Suprapubic skin (tissue), 4 donors: ENCODE data around the gene TSPAN18. TPM values are rescaled to one million over a fixed set of nuclear protein-coding genes. Genes with fewer than 3 reads are reported as not detected.

Experiments used
- DNase-seq, 2 donors: peaks; one replicate each; pipeline ENCODE4 v3.0.0-alpha.2; 2019; ENCODE audit warnings: low spot score in 2 of 2
- H3K27ac ChIP-seq: fragments of 200-600 bp; sonication (generic); one replicate; pipeline ENCODE4 v1.5.1; 2019
- H3K27me3 ChIP-seq: fragments of 200-600 bp; sonication (generic); one replicate; pipeline ENCODE4 v1.5.1; 2019
- H3K36me3 ChIP-seq: fragments of 200-600 bp; sonication (generic); one replicate; pipeline ENCODE4 v1.5.1; 2019
- H3K4me1 ChIP-seq: fragments of 200-600 bp; sonication (generic); one replicate; pipeline ENCODE4 v1.5.1; 2019
- H3K4me3 ChIP-seq: fragments of 200-600 bp; sonication (generic); one replicate; pipeline ENCODE4 v1.5.1; 2019; ENCODE audit warnings: mild to moderate bottlenecking
- H3K9me3 ChIP-seq: fragments of 200-600 bp; sonication (generic); one replicate; pipeline ENCODE4 v1.5.1; 2019
- EP300 ChIP-seq: sonication (generic); formaldehyde crosslinking; IDR thresholded peaks from one replicate; pipeline ENCODE4 v1.6.1; 2017; ENCODE audit warnings: antibody characterized with exemption
- POLR2A ChIP-seq, 2 donors: fragments of 450-650 bp; IDR thresholded peaks; one replicate each; pipeline ENCODE4 v1.6.1; 2017; ENCODE audit warnings: antibody characterized with exemption in 2 of 2, mild to moderate bottlenecking in 2 of 2, moderate library complexity in 2 of 2
- POLR2AphosphoS5 ChIP-seq, 3 donors: sonication (generic); formaldehyde crosslinking; IDR thresholded peaks; one replicate each; pipeline ENCODE4 v1.6.1; 2017; ENCODE audit warnings: antibody characterized with exemption in 3 of 3
- WGBS: methylation state at CpG from one replicate; pipeline ENCODE4 v1.1.5; 2018; 5-methylcytosine and 5-hydroxymethylcytosine counted together
- total RNA-seq, 4 donors: library from RNA; depleted of rRNA; stranded (reverse); fragments of >200 nt; gene quantifications; one replicate each; pipeline ENCODE4 v1.1.0, GENCODE V29; 2016
- TF ChIP-seq, protein P1 (sequence below), 2 donors: fragments of 200-600 bp in 1 of 2; fragments of 450-650 bp in 1 of 2; sonication (generic) in 1 of 2; IDR thresholded peaks; one replicate each; pipeline ENCODE4 v1.5.1; 2016 to 2019; ENCODE audit warnings: antibody characterized with exemption in 2 of 2, mild to moderate bottlenecking in 1 of 2, moderate library complexity in 1 of 2

TSPAN18 gene
- total RNA-seq, 4 donors from 2014 or later, result 1.3 to 5.1 (median 3.9) TPM

- no peaks in the 10 kb centered on the region for H3K36me3 ChIP-seq
- 83% methylated on average over 8 of the region's 8 CpGs for whole genome bisulfite sequencing
- DNase-seq, result peak in 1 of 2 donors; percentile 24
- no peaks in the 10 kb centered on the region for H3K27me3 ChIP-seq
- no peak overlapping the region for H3K4me3 ChIP-seq
- no peaks in the 10 kb centered on the region for H3K9me3 ChIP-seq
- TF ChIP-seq, protein P1, sequence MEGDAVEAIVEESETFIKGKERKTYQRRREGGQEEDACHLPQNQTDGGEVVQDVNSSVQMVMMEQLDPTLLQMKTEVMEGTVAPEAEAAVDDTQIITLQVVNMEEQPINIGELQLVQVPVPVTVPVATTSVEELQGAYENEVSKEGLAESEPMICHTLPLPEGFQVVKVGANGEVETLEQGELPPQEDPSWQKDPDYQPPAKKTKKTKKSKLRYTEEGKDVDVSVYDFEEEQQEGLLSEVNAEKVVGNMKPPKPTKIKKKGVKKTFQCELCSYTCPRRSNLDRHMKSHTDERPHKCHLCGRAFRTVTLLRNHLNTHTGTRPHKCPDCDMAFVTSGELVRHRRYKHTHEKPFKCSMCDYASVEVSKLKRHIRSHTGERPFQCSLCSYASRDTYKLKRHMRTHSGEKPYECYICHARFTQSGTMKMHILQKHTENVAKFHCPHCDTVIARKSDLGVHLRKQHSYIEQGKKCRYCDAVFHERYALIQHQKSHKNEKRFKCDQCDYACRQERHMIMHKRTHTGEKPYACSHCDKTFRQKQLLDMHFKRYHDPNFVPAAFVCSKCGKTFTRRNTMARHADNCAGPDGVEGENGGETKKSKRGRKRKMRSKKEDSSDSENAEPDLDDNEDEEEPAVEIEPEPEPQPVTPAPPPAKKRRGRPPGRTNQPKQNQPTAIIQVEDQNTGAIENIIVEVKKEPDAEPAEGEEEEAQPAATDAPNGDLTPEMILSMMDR (IDR thresholded peaks at IDR 0.05), result no peak
- TF ChIP-seq EP300, result no peak
- no peak for TF ChIP-seq POLR2A (IDR thresholded peaks at IDR 0.05)
- TF ChIP-seq POLR2AphosphoS5 (IDR thresholded peaks at IDR 0.05), result no peak
- H3K4me1 ChIP-seq, result peaks cover 5% of the 10 kb centered on the region
- no peak overlapping the region for H3K27ac ChIP-seq
Measured at GRCh38 chr11:44784436-44784760, 57.6 kb downstream of the TSPAN18 start.

GRCh38 chr11:44784851-44785250 lies 58.1 kb downstream of the TSPAN18 start:
- no peak for TF ChIP-seq POLR2AphosphoS5 (IDR thresholded peaks at IDR 0.05)
- no peak for TF ChIP-seq EP300
- TF ChIP-seq POLR2A (IDR thresholded peaks at IDR 0.05), result no peak
- TF ChIP-seq, protein P1 (IDR thresholded peaks at IDR 0.05), result no peak
- 71% methylated on average over 3 of the region's 3 CpGs for WGBS
- Histone ChIP-seq H3K9me3 (no peaks in the 10 kb centered on the region), H3K27me3 (no peaks in the 10 kb centered on the region), H3K36me3 (no peaks in the 10 kb centered on the region), H3K4me1 (peaks cover 5% of the 10 kb centered on the region), H3K4me3 (no peak overlapping the region), H3K27ac (no peak overlapping the region)
- no peak for DNase-seq

GRCh38 chr11:44785856-44786607 lies 59.3 kb downstream of the TSPAN18 start:
- Histone ChIP-seq H3K4me3 (no peak overlapping the region), H3K36me3 (no peaks in the 10 kb centered on the region), H3K9me3 (no peaks in the 10 kb centered on the region), H3K27me3 (no peaks in the 10 kb centered on the region), H3K4me1 (no peaks in the 10 kb centered on the region), H3K27ac (no peak overlapping the region)
- peak in 1 of 2 donors; percentile 41 for DNase-seq
- no peak for TF ChIP-seq EP300
- no peak for TF ChIP-seq POLR2A (IDR thresholded peaks at IDR 0.05)
- TF ChIP-seq POLR2AphosphoS5 (IDR thresholded peaks at IDR 0.05), result no peak
- TF ChIP-seq, protein P1 (IDR thresholded peaks at IDR 0.05), result no peak
- WGBS, result 61% methylated on average over 3 of the region's 7 CpGs

DNA sequence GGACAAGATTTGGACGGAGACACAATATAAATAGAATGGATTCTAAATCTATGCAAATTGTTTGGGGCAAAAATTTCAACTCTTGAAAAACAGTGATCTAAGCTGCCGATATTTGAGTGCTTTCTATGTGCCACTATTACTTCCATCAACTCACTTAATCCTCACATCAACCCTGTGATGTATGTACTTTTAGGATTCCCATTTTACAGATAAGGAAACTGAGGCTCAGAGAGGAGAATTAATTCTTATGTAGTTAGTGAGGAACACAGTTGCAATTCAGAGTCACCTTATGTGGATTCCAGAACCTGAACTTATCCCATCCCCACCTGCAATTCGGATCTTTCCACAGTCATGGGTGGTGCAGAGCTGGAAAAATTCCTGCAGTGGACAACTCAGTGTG lies 60.3 kb downstream of the TSPAN18 start:
- WGBS, result 82% methylated on average over 3 of the region's 3 CpGs

GRCh38 chr11:44787981-44788380 lies 61.2 kb downstream of the TSPAN18 start:
- peak in 1 of 2 donors; percentile 32 for DNase-seq
- Histone ChIP-seq H3K36me3 (no peaks in the 10 kb centered on the region), H3K4me3 (no peak overlapping the region), H3K4me1 (no peaks in the 10 kb centered on the region), H3K27ac (no peak overlapping the region), H3K9me3 (no peaks in the 10 kb centered on the region), H3K27me3 (no peaks in the 10 kb centered on the region)
- TF ChIP-seq POLR2A (IDR thresholded peaks at IDR 0.05), result no peak
- TF ChIP-seq, protein P1 (IDR thresholded peaks at IDR 0.05), result no peak
- TF ChIP-seq EP300, result no peak
- TF ChIP-seq POLR2AphosphoS5 (IDR thresholded peaks at IDR 0.05), result no peak
- WGBS, result 77% methylated on average over 9 of the region's 9 CpGs

More for the DNA sequence above, 60.3 kb downstream of the TSPAN18 start:
- Histone ChIP-seq H3K9me3 (no peaks in the 10 kb centered on the region), H3K27me3 (no peaks in the 10 kb centered on the region), H3K36me3 (no peaks in the 10 kb centered on the region), H3K4me3 (no peak overlapping the region), H3K27ac (no peak overlapping the region), H3K4me1 (no peaks in the 10 kb centered on the region)
- no peak for DNase-seq
- TF ChIP-seq EP300 (no peak), POLR2A (IDR thresholded peaks at IDR 0.05) (no peak), POLR2AphosphoS5 (IDR thresholded peaks at IDR 0.05) (no peak)
- TF ChIP-seq, protein P1 (IDR thresholded peaks at IDR 0.05), result no peak
